SK-N-SH treated with all-trans-retinoic acid at 6 μM for 48 hours (cell line): ENCODE results near the gene VTI1A.

ENCODE experiments used
- CREB5 ChIP-seq: fragments of 250-450 bp; sonication (Bioruptor Pico); IDR thresholded peaks from 2 replicates; pipeline ENCODE4 v1.5.1; 2020; ENCODE audit warnings: low read depth, mild to moderate bottlenecking, moderate library complexity
- CSDC2 ChIP-seq: fragments of 250-450 bp; sonication (Bioruptor Pico); IDR thresholded peaks from 2 replicates; pipeline ENCODE4 v1.5.0; 2020; ENCODE audit warnings: mild to moderate bottlenecking, moderate library complexity
- RARB ChIP-seq: fragments of 250-450 bp; sonication (Bioruptor Pico); IDR thresholded peaks from 2 replicates; pipeline ENCODE4 v1.8.0; 2021; ENCODE audit warnings: mild to moderate bottlenecking, moderate library complexity
- TCF4 ChIP-seq: fragments of 250-450 bp; sonication (Bioruptor Pico); IDR thresholded peaks from 2 replicates; pipeline ENCODE4 v1.8.0; 2021; ENCODE audit warnings: mild to moderate bottlenecking, moderate library complexity, borderline replicate concordance
- ZNF565 ChIP-seq: fragments of 450-650 bp; formaldehyde crosslinking; conservative IDR thresholded peaks from 2 replicates; pipeline ENCODE4 v1.5.0; 2020; ENCODE audit warnings: low read depth, mild to moderate bottlenecking, moderate library complexity
- ZNF8 ChIP-seq: fragments of 450-650 bp; formaldehyde crosslinking; IDR thresholded peaks from 2 replicates; pipeline ENCODE4 v1.5.0; 2020; ENCODE audit warnings: mild to moderate bottlenecking, moderate library complexity
- TF ChIP-seq, protein P1 (sequence below): fragments of 250-450 bp; sonication (Bioruptor Pico); IDR thresholded peaks from 2 replicates; pipeline ENCODE4 v1.8.0; 2020; ENCODE audit warnings: mild to moderate bottlenecking, moderate library complexity, borderline replicate concordance

- TF ChIP-seq RARB (CRISPR knock-in tag) (no peak), TCF4 (CRISPR knock-in tag) (no peak), CSDC2 (no peak), ZNF8 (CRISPR knock-in tag) (no peak), CREB5 (CRISPR knock-in tag) (no peak), ZNF565 (CRISPR knock-in tag) (no peak)
- TF ChIP-seq, protein P1, sequence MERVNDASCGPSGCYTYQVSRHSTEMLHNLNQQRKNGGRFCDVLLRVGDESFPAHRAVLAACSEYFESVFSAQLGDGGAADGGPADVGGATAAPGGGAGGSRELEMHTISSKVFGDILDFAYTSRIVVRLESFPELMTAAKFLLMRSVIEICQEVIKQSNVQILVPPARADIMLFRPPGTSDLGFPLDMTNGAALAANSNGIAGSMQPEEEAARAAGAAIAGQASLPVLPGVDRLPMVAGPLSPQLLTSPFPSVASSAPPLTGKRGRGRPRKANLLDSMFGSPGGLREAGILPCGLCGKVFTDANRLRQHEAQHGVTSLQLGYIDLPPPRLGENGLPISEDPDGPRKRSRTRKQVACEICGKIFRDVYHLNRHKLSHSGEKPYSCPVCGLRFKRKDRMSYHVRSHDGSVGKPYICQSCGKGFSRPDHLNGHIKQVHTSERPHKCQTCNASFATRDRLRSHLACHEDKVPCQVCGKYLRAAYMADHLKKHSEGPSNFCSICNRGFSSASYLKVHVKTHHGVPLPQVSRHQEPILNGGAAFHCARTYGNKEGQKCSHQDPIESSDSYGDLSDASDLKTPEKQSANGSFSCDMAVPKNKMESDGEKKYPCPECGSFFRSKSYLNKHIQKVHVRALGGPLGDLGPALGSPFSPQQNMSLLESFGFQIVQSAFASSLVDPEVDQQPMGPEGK (CRISPR knock-in tag), result no peak
Measured at GRCh38 chr10:112520914-112521313, 73.9 kb downstream of the VTI1A start.
